T-helper 1 cell (primary cell): ENCODE measurements around the gene MYLK4.

Experiments used
- DNase-seq, 5 donors: peaks; one replicate each; pipeline ENCODE4 v3.0.0-alpha.2; 2012 to 2020

The MYLK4 gene

DNA sequence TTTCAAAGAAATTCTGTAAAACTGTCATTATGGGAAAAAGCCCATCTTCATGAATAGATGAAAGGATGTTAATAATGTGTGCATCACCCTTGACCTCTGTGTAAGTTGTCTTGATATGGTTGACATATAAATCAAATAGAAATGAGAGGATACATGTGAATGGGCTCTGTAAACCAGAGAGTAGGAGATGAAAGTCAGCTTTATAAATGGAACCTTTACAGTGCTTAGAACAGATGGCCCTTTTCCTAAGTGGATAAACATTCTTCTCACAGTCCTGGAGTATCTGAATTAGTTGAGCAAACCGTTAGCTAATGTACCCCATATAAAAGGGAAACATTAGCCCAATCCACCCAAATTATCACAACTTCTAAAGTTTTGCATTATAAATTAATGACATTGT, 57.5 kb downstream of the MYLK4 start:
- DNase-seq = no peak

DNA sequence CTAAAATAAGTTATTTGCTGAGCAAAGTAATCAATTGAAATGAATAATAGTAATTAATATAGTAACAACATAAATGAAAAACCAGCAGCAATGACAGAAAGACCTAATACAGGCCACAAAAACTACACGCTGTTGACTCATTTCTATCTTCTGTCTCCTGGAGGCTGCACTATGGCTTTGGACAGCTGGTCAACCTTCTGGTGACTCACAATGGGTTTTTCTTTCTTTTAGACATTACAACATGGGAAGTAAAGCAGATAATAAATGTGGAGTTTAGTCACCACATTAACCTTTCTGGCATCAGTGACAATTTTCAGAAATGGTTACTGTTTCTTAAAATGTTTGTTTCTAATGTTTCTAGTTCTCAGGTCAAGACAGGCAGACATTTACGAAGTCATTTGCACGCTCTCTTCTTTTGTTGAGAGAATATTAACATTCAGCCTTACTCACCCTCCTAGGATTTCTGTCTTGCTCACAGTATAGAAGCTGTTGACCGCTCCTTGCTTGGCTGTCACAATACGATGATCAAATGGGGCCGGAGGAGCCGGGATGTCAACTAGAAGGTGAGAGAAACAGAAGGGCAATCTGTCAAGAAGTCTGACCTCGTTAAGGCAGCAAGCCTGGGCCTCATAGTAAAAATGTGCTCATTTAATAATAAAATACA, 62.2 kb downstream of the MYLK4 start:
- DNase-seq = no peak

DNA sequence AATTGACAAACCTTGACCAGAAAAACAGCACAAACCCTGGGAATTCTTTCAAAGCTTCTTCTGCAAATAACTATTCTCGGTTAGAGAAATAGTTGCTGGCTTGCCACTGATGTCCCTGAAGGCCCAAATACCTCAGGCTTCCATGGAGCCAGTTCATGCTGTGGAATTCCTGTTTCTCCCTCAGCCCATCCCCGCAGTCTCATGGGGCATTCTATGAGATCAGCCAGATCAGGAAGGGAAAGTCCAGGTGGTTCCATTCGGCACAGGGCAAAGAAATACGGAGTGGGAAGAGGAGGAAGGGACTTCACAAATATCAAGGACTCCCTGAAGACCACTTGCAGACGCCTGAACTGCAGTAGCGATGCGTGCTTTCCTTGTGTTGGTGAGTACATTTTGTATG, 63.3 kb downstream of the MYLK4 start:
- DNase-seq = no peak

DNA sequence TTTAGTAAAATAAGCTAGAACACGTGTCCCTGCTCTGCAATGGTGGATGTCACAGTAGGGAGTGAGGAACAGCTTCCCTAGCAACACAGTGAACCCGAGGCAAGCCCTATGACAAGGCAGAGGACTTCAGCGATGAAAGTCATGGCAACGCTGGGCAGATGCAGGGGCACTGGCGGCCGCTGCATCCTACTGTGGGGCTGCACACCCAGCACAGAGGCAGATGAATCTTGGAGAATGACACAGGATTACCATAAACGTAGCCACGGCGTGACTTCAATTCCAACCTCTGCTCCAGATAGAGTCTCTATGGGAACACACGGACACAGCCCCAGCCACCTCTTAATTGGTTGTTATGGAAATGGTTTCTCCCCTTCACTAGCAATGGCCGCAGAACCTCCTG, 64.2 kb downstream of the MYLK4 start:
- DNase-seq = no peak

DNA sequence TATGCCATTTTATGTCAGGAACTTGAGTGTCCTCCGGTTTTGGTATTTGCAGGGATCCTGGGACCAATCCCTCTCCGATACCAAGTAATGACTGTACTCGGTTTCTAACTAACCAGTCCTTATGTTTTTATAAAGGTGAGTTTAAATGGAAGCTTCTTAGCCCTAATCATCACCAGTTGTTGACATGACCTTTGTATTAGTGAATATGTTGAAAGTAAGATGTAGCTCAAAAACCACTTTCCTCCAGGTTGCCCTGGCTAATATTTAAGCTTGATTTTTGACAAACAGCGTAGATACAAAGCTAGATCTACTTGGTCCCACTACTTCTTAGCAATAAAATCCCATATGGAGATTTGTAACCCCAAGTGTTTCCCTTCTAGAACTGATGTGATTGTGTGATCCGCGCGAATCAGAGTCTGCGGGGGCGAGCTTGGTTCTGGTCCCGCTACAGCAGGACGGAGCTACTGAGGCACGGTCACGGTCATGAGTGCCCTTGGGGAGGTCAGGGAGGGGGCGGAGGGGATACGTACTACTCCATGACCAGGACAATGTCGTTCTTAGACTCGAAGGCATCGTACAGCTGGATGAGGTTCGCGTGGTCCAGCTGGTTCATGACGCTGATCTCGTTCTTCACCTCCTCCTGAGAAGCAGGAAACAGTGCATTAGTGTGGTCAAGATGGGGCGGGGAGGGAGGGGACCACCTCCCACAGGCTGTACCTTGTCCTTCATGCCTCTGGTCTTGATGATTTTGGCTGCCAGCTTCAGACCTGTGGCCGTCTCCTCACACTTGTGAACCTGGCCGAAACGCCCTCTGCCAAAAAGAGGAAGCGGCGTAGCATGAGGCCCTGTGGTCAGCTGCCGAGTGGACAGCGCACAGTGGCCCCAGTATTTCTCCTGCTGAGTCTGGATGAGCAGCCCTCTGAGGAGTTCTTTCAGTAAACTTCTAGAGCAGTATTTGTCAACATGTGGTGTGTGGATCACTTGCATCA, 65.7 kb downstream of the MYLK4 start:
- DNase-seq = no peak

DNA sequence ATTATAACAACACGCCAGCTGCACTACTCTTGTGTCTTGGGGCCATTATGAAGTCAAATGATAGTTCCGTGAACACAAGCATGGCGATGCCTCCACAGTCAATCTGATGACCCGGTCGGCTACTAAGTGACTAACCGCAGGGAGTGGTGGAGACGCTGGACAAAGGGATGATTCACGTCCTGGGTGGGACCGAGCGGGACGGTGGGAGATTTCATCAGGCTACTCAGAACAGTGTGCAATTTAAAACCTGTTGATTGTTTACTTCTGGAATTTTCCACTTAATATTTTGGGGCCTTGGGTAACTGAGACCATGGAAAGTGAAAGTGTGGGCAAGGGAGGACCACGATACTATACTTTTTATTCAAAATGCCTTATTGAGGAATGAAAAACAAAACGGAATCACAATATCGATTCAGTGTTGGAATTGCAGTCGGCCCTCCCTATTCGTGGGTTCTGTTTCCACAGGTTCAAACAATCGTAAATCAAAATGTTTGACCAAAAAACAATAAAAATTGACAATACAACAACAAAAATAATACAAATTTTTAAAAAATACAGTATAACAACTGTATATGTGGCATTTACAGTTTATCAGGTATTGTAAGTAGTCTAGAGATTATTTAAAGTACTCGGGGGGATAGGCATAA, 66.5 kb downstream of the MYLK4 start:
- no peak for DNase-seq

DNA sequence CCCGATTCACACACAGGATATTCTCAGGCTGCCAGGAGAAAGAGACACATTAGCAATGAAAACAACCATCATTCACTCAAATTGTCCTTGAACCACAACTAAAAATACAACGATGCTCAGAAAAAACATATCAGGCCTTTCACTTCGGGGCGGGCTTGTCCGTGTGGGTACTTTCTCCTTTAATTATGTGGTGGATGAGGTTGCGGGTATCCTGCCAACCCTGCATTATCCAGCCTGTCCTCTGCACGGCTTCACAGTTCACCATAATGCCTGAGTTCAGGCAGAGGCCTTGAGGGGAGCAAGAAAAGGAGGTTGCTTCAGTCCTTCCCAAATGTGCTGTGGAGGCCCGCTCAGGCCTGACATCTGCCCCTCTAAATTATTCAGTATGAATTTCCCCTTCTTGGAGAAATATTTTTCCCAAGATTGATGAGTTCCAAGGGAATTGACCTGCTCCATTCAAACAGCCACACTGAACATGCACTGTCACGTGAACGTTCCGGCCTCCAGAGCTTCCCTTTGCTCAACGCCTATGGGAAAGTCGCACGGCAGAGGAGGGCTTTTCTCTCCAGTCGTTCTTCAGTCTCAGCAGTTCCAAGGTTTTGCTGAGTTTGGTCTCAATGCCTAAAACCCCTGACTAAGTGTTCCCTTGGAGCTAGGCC, 70.3 kb downstream of the MYLK4 start:
- no peak for DNase-seq

DNA sequence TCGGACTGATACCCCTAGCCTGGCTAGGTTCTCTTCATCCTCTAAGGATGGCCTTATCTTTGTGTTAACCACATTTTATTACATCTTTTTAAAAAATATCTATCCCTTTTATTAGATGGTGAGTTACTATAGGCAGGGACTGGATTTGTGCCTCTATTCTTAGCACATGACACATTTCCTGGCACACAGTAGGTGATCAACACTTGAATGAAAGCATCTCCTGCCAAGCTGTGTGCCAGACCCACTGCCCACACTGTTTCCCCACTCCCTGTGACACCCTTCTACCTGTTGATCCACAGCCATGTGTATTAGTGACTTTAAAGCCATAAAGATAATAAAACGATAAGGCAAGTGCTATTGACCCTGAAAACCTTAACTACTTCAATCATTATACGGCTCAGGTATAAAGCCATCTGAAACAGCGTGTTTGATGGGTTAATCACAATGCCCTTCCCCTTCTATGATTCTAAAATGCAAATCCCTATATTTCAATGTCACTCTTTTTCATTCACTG, 73.6 kb downstream of the MYLK4 start:
- DNase-seq = no peak

DNA sequence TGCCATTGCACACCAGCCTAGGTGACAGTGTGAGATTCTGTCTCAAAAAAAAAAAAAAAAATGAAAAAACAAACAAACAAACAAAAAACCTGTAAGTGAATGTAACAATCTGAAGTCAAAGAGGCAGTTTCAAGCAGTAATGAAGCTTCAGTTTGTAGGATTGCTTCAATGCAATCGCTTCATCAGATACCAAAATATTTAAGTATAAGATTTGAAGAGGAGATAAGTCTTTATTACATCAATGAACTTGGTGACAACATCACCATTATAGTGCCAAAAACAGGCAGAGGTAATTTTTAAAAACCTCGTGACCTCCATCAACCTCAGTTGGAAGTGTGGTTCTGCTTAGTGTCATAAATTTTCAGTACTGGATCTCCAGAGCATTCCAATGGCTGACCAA, 74.7 kb downstream of the MYLK4 start:
- no peak for DNase-seq

DNA sequence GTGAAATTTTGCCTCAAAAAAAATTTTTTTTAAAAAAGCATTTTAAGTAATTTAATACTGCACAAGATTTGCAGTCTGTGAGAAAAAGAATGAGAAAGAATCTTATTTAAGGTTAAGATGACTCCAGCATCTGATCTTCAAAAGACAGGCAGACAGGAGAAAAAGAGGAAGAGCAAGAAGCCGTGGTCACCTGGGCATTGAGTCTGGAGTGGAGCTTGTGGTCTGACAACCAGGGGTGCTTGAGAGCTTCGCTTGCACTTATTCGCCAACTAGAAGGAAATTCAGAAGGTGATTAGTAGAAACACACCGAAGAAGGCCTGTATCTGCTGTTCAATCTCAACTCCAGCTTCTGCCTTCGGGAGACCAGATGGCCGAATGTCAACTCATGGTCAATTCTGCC, 75.9 kb downstream of the MYLK4 start:
- DNase-seq = no peak

DNA sequence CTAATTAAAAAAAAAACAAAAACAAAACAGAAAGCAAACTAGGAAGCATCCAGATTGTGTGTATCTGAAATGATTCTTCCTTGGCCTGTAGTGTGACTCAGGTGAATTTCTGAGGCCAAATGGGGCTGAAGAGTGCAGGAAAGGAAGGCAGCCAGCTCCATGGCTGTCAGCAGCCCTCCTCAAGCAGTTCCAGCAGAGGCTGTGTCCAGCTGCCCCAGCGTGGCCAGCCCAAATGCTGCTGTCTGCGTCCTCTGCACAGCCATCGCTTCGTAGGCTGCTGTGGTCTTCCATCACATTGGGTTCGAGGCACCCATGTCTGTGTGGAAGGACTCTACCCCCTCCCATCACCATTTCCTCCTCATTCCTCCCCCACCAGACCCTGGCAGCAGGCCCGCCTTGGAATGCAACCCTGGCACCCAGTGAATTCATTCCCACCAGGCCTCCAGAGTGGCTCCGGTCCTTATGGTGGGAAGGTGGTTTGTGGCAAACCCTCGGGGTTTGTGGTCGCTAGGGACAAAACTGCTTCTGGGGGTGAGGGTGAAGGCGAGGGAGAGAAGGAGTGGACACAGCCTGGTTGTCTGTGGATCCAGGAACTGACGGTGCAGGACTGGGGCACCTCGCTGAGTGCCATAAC, 81.5 kb downstream of the MYLK4 start:
- no peak for DNase-seq

DNA sequence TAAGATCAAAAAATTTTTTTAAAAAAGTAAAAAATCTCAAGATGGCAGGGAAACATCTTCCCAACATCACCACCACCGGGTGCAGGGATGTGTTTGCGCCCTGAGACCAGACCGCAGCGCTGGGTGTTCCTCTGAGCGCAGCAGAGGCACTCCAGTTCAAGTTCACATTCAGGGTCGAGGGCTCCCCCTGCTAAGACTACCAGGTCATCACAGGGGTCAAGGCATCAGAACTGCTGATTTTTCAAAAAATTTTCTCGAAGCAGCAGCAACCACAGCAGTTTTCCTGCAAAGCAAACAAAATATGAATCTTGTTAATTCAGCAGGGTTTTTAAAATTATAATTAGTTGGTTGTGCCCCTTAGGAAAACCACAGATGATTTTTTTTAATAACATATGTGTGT, 83.1 kb downstream of the MYLK4 start:
- DNase-seq = no peak

DNA sequence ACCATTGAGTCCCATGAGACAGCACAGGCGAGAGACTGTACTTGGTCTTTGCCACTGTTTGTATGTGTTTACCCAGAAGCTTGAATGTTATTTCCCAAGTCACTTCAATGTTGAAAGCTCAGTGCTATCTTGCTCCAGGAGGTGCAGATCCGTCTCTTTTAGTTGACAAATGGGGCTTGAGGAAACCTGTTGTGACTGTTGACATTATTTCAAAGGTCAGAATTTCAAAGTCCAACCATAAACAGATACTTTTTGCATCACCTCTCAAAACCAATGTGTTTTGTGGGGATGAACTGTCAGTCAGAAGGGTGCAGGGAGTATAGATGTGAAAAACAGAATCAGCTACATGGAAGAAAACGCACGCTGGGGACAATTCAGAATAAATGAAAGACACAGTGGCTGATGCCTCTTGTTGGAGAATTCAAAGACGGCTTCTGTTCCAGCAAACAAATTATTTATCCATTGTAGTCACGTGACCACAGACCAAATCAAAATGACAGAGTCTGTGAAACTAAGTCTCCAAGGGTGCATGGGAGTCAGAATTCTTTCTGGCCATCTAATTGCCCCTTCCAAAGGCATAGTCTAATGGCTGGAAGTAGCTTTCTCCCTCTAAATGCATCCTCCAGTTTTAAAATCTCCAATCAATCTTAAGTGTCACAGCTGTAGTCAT, 83.7 kb downstream of the MYLK4 start:
- no peak for DNase-seq

DNA sequence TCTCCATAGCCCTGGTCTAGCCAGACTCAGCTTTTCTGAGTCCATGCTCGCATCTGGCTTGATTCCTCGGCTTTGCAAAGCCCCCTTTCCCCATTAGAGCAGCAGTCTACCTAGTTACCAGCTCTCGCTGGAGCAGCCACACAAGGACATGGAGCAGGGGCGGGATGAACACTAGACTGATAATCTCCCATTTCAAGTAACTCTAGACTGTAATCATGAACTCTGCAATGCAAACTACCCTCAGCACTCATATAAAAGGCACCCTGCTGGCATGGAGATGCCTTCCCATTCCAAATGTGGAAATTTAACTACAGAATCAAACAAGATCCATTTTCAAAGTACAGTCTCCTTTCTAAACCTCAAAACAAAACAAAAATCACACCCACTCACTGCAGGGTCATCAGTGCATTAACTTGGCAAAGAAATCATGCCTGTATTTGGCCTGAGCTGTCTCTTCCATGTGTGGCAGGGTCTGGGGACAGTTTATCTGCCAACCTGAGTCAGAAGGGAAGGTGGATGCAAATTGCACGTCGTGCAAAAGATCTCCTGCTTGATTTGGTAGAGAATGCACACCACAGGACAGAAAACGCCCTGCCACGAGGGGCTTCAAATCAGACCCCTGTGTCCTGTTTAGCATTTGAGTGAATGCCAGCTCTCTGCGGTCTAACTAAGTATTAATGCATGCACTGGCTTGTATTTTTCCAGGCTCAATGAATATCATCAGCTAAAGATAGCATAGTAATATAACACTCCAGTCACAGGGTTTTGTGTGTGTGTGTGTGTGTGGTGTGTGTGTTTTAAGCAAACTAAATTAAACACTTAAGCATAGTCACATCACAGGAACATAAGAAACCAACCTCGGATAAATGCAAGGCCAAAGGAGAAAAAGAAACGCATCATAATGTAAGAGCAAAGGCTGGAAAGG, 85.3 kb downstream of the MYLK4 start:
- no peak for DNase-seq

DNA sequence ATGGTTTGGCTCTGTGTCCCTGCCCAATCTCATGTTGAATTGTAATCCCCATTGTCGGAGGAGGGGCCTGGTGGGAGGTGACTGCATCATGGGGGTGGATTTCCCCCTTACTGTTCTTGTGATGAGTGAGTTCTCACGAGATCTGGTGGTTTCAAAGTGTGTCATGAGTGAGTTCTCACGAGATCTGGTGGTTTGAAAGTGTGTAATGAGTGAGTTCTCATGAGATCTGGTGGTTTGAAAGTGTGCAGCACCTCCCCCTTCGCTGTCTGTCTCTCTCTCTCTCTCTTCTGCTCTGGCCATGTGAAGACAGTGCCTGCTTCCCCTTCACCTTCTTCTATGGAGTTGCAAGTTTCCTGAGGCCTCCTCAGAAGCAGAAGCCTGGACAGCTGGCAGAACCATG, 87.6 kb downstream of the MYLK4 start:
- DNase-seq = no peak

DNA sequence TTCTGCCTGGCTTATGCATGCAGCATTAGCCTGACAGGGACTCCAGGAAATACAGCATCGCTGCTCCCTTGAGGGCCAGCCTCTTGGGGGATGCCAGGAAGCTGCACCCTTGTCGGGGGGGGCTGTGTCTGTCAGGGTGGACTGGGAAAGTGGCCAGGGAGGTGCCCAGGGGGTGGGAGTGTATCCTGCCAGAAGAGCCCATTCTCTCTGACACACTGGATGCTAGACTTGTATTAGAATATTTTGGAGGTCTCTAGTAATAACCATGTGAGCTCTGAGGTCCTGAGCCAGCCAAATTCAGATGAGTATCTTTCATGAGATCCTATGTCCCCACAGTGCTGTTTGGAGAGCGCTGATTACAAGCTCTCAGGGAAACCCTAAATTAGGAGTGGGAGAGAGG, 89.1 kb downstream of the MYLK4 start:
- no peak for DNase-seq

DNA sequence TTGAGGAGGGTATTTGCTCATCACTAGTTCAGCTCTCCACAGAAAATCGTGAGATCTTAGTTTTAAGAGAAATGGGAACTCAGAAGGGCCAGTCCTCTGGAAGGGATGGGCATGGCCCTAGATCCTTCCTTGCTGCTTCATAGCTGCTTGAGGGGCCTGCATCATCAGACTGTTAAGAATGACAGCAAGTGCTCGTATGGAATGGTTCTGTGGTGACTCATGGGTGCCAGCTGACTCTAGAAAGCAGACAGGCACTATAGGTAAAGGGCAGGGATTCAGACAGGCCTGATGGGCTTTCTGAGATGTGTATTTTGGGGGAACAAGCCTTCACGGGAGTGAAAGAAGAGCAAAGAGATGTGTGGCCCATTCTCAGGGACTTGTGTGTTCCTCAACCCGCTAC, 90.8 kb downstream of the MYLK4 start:
- no peak for DNase-seq

DNA sequence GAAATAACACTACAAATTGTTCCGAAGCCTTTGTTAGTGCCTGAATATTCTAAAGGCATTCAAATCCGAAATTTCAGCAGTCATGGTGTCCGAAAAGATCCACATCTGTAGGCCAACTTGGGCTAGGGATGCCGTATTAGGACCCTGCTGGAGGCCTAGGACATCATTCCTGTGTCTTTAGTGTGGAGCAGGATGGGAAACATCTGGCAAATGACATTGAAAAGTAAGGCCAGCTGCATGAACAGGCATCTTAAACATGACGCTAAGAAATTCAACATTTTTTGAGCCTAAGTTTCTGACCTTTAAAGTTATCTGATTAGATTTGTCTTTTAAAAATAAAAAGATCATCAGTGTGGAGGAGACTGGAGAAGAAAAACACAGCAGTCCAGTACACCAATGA, 91.3 kb downstream of the MYLK4 start:
- DNase-seq = no peak

DNA sequence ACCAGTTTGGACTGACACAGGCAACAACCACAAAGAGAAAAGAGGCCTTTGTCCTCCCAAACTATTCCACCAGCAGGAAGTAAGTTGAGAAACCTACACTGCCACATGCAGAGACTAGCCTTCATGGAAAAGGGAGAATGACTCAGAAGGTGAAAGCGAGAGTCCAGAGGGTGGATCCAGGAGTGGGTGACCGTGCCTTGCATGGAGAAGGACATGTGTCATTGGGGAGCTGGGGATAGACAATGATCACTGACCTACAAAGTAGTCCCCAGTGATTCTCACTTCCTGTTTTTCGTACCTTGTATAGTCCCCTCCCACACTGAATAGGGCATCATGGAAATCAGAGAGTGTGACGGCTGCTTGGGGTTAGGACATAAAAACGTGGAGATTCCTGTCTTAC, 91.9 kb downstream of the MYLK4 start:
- DNase-seq = no peak

DNA sequence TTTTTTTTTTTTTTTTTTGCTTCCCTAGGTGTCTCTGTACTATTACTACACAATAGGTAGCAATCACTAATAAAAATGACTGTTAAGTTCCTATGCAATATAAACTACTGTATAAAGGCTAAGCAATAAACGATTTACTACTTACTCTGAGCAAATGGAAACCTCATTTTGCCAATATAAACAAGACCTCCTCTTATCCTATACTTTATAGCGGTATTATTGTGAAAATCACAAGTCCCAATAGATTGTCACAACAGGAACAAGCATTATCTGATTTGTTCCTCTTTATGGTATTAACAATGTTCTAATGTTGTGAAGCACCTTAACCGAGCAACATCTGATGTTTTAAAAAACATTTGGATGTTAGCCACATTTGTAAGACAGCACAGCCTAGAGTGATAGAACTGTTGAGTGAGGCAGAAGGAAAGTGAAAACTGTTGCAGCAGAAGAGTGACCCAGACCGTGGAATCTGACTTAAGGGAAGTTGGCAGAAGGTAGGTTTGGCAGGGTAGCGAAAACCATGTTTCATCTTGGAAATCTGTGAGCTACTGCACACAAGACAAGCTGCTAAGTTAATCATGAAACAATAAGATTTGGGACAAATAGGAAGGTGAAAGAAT, 94.2 kb downstream of the MYLK4 start:
- no peak for DNase-seq
